Neuron (in vitro differentiated cells): ENCODE data around the gene RALGDS.
A peak's percentile ranks its signal among the peaks of the same experiment; 100 is the strongest.

Experiments
- H2AFZ ChIP-seq: one replicate; pipeline ENCODE4 v1.6.1; 2013; ENCODE audit warnings: low read depth, mild to moderate bottlenecking, inconsistent platforms, low read length, moderate library complexity
- H3K27me3 ChIP-seq: one replicate; pipeline ENCODE4 v1.6.1; 2013; ENCODE audit warnings: low read length; ENCODE audit not compliant: insufficient read depth
- H3K36me3 ChIP-seq: one replicate; pipeline ENCODE4 v1.6.1; 2013; ENCODE audit warnings: low read length; ENCODE audit not compliant: insufficient read depth
- H3K4me1 ChIP-seq: one replicate; pipeline ENCODE4 v1.6.1; 2013; ENCODE audit warnings: low read length; ENCODE audit not compliant: insufficient read depth
- H3K4me3 ChIP-seq: 2 replicates; pipeline ENCODE4 v1.5.1; 2013; ENCODE audit warnings: mild to moderate bottlenecking, low read length, moderate library complexity
- H3K9me3 ChIP-seq: one replicate; pipeline ENCODE4 v1.6.1; 2013; ENCODE audit warnings: low read length

Gene RALGDS

DNA sequence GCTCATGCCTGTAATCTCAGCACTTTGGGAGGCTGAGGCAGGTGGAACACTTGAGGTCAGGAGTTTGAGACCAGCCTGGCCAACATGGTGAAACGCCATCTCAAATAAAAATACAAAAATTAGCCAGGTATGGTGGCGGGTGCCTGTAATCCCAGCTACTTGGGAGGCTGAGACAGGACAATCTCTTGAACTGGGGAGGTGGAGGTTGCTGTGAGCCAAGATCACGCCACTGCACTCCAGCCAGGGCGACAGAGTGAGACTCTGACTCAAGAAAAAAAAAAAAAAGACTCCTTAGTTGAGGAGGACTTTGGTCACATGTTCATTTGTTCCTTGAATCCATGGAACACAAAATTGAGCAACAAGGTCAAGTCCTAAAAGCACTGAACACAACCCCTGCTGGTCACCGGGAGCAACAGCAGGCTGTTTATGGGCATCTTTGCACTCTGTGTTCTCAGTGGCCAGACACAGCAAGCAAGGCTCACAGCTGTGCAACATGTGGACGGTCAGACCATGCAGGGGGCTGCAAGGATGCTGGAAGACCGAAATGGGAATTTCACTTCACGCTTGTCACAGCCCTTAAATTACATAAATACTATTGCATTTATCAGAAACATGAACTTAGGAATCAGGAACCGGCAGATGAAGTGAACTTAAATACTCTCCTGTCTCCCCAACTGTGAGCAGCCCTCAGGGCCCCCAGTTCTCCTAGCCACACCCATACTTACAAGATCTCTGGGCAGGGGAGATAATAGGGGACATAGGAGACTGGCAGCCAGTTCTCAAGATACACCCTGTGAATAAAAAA, 39.9 kb upstream of the RALGDS start:
- Histone ChIP-seq H3K9me3 (no peaks in the 10 kb centered on the region), H2AFZ (no peak overlapping the region), H3K27me3 (peaks cover 28% of the 10 kb centered on the region), H3K4me1 (peaks cover 7% of the 10 kb centered on the region), H3K36me3 (no peaks in the 10 kb centered on the region), H3K4me3 (no peak overlapping the region)

DNA sequence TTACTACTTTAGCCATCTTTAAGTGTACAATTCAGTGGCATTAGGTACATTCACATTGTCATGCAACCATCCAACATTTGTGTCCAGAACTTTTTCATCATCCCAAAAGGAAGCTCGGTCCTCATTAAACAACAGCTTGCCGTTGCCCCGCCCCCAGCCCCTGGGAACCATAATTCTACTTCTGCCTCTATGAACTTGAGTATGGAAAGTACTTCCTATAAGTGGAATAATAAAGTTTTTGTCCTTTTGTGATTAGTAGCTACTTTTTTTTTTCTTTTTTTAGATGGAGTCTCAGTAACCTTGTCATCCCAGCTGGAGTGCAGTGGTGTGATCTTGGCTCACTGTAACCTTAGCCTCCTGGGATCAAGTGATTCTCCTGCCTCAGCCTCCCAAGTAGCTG, 37.7 kb upstream of the RALGDS start:
- Histone ChIP-seq H3K9me3 (no peaks in the 10 kb centered on the region), H3K4me1 (peaks cover 3% of the 10 kb centered on the region), H3K36me3 (no peaks in the 10 kb centered on the region), H3K4me3 (no peak overlapping the region), H3K27me3 (peaks cover 14% of the 10 kb centered on the region), H2AFZ (no peak overlapping the region)

DNA sequence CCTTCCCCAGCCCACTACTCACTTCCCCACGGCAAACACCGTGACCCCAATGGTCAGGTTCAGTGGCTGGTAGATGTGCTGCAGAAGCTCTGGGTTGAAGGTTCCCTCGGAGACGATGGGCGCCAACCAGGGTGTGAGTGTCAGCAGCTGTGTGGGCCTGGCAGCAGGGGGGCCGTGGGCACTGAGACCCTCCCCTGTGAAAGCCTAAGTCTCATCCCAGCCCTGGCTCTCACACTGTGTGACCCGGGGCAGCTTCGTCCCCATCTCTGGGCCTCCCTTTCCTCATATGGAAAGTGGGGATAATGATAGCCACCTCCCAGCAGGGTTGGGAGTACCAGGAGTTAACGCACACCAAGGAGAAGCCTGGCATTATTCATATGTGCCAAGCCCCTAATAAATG, 34.1 kb upstream of the RALGDS start:
- Histone ChIP-seq H3K9me3 (no peaks in the 10 kb centered on the region), H3K36me3 (no peaks in the 10 kb centered on the region), H2AFZ (no peak overlapping the region), H3K4me1 (peaks cover 9% of the 10 kb centered on the region), H3K4me3 (no peak overlapping the region), H3K27me3 (no peaks in the 10 kb centered on the region)

DNA sequence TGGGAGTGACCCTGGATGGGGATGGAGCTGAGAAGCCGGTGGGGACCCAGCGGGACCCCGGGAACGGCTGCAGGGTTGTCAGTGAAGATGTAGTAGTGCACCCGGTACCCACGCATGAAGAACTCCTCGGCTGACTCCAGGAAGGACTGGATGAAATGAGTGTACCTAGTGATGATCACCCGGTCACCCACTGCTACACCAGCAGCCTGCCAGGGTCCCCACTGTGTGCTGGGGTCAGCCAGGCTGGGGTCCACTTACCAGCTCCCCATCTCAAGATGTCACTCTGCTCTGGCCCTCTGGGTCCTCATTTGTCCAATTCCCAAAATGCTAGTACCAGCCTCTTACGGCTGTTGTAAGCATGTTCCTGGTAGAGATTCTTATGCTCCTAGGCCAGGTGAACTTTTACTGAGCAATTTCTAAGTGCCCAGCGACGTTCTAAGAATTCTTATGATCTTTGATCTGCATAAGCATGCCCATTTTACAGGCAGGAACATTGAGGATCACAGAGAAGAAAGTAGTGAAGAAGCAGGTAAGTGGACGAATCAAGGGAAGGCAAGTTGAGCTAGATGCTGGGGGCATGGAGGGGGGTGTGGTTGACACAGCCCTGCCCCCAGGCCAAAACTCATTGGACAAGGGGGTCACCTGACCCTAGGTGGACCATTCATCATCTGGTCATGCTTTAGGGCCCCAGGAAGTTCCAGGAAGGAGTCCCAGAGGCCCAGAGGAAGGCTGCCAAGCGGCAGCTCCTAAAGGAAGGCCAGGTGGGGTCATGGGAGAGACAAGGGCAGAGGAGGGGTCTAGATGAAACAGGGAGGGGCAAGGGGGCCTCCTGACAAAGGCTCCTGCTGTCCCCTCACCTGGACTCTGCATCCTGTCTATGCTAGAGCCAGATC, 33.3 kb upstream of the RALGDS start:
- H3K4me3 ChIP-seq = no peak overlapping the region
- H3K9me3 ChIP-seq = no peaks in the 10 kb centered on the region
- no peaks in the 10 kb centered on the region for H3K36me3 ChIP-seq
- H3K4me1 ChIP-seq = peaks cover 12% of the 10 kb centered on the region
- no peak overlapping the region for H2AFZ ChIP-seq
- H3K27me3 ChIP-seq = no peaks in the 10 kb centered on the region

DNA sequence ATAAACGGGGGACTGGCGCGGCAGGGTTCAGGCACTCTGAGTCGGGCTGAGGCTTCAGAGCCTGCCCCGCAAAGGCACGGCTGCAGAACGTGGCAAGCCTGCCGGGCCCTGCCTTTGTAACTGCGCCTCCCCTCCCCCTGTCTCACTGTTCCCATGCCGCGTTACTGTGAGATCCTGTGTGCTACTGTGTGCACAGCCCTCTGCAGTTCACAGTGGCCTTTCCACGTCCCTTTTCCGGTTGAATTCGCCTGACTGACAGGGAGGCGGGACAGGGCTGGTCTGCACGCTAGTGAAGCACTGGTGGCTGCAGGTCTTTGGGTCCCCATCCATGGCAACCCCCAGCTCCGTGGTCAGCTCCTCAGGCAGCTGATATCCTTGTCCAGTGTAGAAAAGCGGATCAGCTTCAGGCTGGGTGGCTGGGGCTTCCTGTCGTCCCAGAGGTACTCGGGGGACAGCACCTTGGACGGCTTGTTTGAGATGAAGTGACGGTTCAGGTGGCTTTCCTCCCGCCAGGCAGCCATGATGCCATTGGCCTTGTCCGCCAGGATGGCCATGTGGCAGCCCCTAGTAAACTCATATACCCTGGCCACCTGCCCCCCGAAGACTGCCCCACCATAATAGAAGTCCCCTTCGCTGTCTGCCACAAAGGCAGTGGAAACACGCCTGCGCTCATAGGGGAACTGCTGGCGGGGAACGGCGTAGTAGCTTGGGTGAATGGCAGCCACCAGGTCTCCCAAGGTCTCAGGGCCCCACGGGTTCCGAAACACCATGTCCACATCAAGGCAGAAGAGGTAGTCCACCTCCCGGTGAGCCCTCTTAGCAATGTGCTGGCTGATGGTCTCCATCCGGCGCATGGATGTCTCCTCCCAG, 32.4 kb upstream of the RALGDS start:
- peaks cover 12% of the 10 kb centered on the region for H3K4me1 ChIP-seq
- no peak overlapping the region for H3K4me3 ChIP-seq
- H3K36me3 ChIP-seq = no peaks in the 10 kb centered on the region
- peak overlapping the region; percentile 63 for H2AFZ ChIP-seq
- no peaks in the 10 kb centered on the region for H3K9me3 ChIP-seq
- no peaks in the 10 kb centered on the region for H3K27me3 ChIP-seq

DNA sequence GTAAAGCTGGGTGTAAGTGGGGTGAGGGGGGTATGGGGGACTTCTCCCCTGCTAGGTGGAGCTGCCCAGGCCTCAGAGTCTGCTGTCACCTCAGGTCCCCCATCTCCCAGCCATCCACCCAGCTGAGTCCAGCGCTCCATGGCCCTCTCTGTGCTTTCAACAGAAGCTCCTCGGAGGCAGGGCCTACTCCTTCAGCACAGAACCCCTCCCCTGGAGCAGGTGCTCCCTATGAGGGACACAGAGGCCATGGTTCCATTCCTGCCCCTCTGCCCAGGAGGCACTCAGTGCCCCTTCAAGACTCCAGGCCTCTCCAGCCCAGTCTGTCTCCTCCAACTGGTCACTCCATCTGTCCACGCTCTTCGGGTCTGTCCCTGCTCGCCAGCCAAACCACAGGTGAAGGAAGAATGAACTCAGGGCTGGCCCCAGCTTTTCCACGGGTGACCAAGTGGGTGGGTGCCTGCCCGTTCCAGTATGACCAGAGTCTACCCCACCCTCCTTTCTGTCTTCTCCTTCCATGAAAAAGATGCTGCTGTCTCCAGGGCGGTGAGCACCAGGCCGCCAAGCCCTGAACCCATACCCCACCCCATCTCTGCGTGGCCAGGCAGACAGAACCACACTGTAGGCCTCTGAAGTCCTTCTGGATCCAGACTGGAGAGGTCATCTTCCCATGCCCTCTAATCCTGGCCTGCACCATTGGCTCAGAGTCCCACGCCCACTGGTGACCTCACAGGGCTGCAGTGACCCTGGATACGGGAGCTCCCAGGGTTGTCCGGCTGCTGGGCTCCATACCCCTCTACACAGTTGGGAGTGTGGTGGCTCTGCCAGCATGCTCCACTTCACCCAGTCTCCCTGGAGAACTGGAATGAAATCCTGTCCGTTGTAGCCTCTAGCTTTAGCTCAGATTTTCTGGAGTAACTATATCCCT, 30.8 kb upstream of the RALGDS start:
- no peak overlapping the region for H3K4me3 ChIP-seq
- H3K27me3 ChIP-seq = no peaks in the 10 kb centered on the region
- no peak overlapping the region for H2AFZ ChIP-seq
- peaks cover 24% of the 10 kb centered on the region for H3K4me1 ChIP-seq
- H3K36me3 ChIP-seq = no peaks in the 10 kb centered on the region
- H3K9me3 ChIP-seq = no peaks in the 10 kb centered on the region

DNA sequence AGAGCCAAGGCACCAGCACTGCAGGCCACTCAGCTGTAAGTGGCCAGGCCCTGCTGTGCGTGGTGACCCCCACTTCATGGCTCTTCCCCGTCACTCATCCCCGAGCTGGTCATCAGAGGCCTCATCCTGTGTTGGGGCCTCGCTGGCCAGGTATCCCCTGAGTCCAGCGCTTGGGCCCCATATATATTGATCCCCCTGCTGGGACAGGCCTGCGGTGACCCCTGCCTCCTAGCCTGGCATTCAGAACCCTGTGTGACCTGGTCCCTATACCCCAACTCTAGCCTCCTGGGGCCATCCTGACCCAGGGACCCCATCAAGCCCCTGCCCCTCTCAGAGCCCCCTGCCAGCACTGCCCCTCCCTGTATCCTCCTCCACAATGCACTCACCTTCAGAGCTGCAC, 30.0 kb upstream of the RALGDS start:
- Histone ChIP-seq H2AFZ (no peak overlapping the region), H3K36me3 (no peaks in the 10 kb centered on the region), H3K4me1 (peaks cover 29% of the 10 kb centered on the region), H3K27me3 (no peaks in the 10 kb centered on the region), H3K9me3 (no peaks in the 10 kb centered on the region), H3K4me3 (no peak overlapping the region)

DNA sequence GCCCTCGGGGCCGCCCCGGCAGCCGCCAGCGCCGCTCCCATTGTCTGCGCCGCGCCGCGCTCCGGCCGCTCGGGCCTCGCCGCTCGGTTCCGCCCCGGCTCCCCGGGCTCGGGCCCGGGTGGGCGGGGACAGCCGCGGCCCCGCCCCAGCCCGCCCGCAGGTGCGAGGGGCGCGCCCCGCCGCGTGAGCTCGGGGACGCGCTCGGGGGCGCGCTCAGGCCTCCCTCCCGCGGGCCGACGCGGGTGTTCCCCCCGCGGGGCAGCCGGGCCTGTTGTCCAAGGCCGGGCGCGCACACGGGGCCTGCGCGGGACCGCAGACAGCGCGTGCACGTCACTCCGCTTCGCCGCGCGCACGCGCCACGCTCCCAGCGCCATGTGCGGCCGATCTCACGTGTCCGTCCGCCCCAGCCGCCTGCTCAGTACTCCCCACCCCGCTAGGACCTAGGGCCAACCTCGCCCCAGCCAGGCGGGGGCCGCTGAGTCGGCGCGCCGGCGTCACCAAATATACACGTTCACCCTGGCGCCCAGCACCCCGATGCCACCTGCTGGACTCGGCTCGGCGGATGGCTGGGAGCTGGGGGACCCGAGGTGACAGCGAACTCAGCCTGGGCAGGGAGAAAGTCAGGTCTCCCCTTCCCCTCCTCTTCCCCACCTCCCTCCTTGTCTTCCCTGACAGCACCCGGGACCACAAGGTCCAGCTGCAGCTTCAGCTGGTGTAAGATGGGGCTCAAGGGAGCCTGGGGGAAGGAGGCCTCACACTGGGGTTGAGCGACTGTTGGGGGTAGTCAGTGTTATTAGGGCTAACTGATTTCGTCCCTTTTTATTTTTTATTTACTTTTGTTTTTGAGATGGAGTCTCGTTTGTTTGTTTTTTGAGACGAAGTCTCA, 28.3 kb upstream of the RALGDS start:
- Histone ChIP-seq H3K36me3 (no peaks in the 10 kb centered on the region), H3K9me3 (no peaks in the 10 kb centered on the region), H3K4me3 (peak overlapping the region; percentile 66), H2AFZ (peak overlapping the region; percentile 52), H3K4me1 (peaks cover 36% of the 10 kb centered on the region), H3K27me3 (no peaks in the 10 kb centered on the region)

DNA sequence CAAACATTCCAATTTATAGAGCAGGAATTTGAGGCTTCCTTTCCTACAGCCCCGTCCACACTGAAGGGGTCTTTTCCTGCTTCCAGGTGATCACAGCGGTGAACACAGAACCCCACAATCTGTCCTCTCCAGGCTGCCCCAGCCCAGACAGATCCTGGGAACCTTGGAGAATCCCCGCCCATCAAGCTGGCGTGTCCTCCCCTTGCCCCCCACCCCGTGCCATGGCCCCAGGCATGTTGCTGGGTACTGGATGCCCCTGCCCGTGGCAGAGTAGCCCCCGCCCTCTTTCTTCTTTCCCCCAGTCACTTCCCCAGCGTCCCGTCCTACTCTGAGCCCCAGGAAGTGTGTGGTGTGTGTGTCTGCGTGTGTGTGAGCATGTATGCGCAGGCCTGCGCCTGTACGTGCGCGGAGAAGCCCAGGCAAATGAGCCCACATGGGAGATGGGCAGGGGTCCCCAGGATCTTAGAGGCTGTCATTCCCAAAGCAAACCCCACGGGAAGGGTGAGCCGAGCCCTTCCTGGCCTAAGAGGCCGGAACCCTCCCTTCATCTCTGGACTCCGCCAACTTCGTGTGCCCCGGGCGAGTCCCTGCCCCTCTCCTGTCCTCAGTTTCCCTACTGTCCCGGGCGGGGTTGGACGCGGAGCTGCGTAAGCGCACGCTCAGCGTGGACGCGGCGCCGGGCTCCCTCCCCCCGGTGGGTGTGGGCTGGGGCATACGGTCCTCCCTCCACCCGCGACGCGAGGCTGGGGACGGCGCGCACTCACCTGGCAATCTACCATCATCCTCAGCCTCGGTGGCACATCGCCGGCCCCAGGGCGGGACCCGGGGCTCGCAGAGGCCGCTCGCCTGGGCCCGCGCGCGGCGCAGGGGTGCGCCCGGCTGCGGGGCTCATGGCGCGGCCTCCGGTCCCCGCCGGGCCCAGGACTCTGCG, 27.4 kb upstream of the RALGDS start:
- Histone ChIP-seq H3K27me3 (no peaks in the 10 kb centered on the region), H3K4me3 (peak overlapping the region; percentile 66), H3K9me3 (no peaks in the 10 kb centered on the region), H3K4me1 (peaks cover 40% of the 10 kb centered on the region), H3K36me3 (no peaks in the 10 kb centered on the region), H2AFZ (no peak overlapping the region)

DNA sequence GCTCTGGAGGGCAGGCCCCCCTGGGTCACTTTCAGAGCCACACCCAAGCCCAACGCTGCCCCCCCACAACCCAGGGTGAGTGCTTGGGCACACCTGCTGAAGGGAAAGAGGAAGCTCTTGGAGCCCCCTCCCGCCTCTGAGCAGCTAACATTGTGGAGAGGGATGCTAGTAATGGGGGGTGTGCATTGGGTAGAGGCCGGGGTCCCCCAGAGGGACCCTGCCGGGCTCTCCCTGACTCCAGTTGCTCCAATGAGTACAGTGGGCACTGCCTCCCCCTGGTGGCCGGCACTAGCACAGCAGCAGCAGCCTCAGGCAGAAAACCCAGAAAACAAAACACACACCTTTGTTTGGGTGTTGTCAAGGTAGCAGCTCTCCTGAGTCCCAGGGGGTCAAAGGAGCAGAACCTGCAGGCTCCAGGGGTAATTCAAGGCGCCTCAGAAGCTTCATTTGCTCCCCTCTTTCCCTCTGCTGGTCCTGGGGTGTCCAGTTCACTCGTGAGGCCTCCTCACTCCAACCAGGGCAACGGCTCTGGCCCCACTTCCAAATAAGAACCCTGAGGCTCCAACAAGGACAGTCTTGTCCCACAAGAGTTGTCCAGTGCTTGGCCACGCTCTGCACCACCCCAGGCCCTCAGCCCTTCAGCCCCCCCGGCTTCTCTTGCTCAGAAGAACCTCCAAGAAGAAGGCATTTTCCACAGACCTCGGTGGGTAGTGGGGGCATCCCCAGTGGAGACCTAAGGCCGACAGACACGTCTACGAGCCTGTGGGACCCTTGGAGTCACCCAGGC, 26.6 kb upstream of the RALGDS start:
- Histone ChIP-seq H2AFZ (no peak overlapping the region), H3K27me3 (no peaks in the 10 kb centered on the region), H3K9me3 (no peaks in the 10 kb centered on the region), H3K4me3 (peak overlapping the region; percentile 66), H3K36me3 (no peaks in the 10 kb centered on the region), H3K4me1 (peaks cover 41% of the 10 kb centered on the region)
